Measurements from ENCODE around the gene CTBP2.
"Not testable (repeated sequence)": the region's sequence is repeated elsewhere in the genome, so short reads cannot be mapped to it uniquely, and the experiment has no call there.

Gene CTBP2

GRCh38 chr10:125158601-125159485, 1.5 kb downstream of the CTBP2 start:
- DNase-seq (ENCODE audit: low read depth) = no peak

- DNase-seq (ENCODE audit: low read depth) = no peak
Measured at GRCh38 chr10:125158275-125158600, 2.1 kb downstream of the CTBP2 start.

GRCh38 chr10:125157505-125157904, 2.9 kb downstream of the CTBP2 start:
- no peak for DNase-seq (ENCODE audit: low read depth)

- no peak for DNase-seq (ENCODE audit: low read depth)
Measured at GRCh38 chr10:125156739-125157480, 3.5 kb downstream of the CTBP2 start.

- no peak for DNase-seq (ENCODE audit: low read depth)
Measured at GRCh38 chr10:125156196-125156595, 4.2 kb downstream of the CTBP2 start.

GRCh38 chr10:125155101-125155500, 5.3 kb downstream of the CTBP2 start:
- no peak for DNase-seq (ENCODE audit: low read depth)

GRCh38 chr10:125154529-125154928, 5.8 kb downstream of the CTBP2 start:
- DNase-seq (ENCODE audit: low read depth) = no peak

- no peak for DNase-seq (ENCODE audit: low read depth)
Measured at GRCh38 chr10:125153703-125154490, 6.5 kb downstream of the CTBP2 start.

- DNase-seq (ENCODE audit: low read depth) = no peak
Measured at GRCh38 chr10:125152450-125153368, 7.7 kb downstream of the CTBP2 start.

- no peak for DNase-seq (ENCODE audit: low read depth)
Measured at GRCh38 chr10:125151553-125152449, 8.6 kb downstream of the CTBP2 start.

- no peak for DNase-seq (ENCODE audit: low read depth)
Measured at GRCh38 chr10:125151170-125151552, 9.2 kb downstream of the CTBP2 start.

GRCh38 chr10:125150376-125151083, 9.8 kb downstream of the CTBP2 start:
- not testable (repeated sequence) for DNase-seq (ENCODE audit: low read depth)

- no peak for DNase-seq (ENCODE audit: low read depth)
Measured at GRCh38 chr10:125149680-125150047, 10.7 kb downstream of the CTBP2 start.

GRCh38 chr10:125149036-125149679, 11.2 kb downstream of the CTBP2 start:
- DNase-seq (ENCODE audit: low read depth) = peak; percentile 51

- DNase-seq (ENCODE audit: low read depth) = no peak
Measured at GRCh38 chr10:125148528-125148927, 11.8 kb downstream of the CTBP2 start.

- DNase-seq (ENCODE audit: low read depth) = no peak
Measured at GRCh38 chr10:125147971-125148439, 12.4 kb downstream of the CTBP2 start.

- peak; percentile 68 for DNase-seq (ENCODE audit: low read depth)
Measured at GRCh38 chr10:125146791-125147579, 13.4 kb downstream of the CTBP2 start.

- no peak for DNase-seq (ENCODE audit: low read depth)
Measured at GRCh38 chr10:125145636-125146035, 14.7 kb downstream of the CTBP2 start.

Measured in non-pigmented ciliary epithelial cell (primary cell).